Caco-2 (cell line): ENCODE results near the gene ZDHHC14. TPM values are rescaled to one million over a fixed set of nuclear protein-coding genes. Genes with fewer than 3 reads are reported as not detected.
"Not testable (repeated sequence)": the region's sequence is repeated elsewhere in the genome, so short reads cannot be mapped to it uniquely, and the experiment has no call there.

Experiments
- BruUV-seq: library from RNA; stranded (reverse); fragments of 400-500 nt; replicated peaks from 2 replicates; lab custom pipeline; 2021; lab: Mats Ljungman, UMichigan
- CTCF ChIA-PET: fragments of 300-600 bp; sonication (Branson Sonifier 250); formaldehyde crosslinking; loops from one replicate; lab custom pipeline; 2022; ENCODE audit warnings: antibody characterized with exemption; lab: Charles Lee
- POLR2A ChIA-PET: fragments of 300-600 bp; sonication (Branson Sonifier 250); formaldehyde crosslinking; loops from one replicate; lab custom pipeline; 2022; ENCODE audit warnings: antibody characterized with exemption; lab: Charles Lee
- DNase-seq, 2 experiments: peaks; one replicate each; pipeline versions ENCODE4 v3.0.0 to v3.0.0-alpha.2; 2020 to 2022
- H3K27me3 ChIP-seq: replicated peaks from 2 replicates; pipeline ENCODE4 v1.6.0; 2011; ENCODE audit warnings: low read length; ENCODE audit not compliant: control insufficient read depth, insufficient read depth
- H3K36me3 ChIP-seq: 2 replicates; pipeline ENCODE4 v1.5.1; 2011; ENCODE audit warnings: low read length; ENCODE audit not compliant: control insufficient read depth, insufficient read depth
- H3K4me1 ChIP-seq: fragments of 250-450 bp; sonication (Bioruptor Pico); 2 replicates; pipeline ENCODE4 v1.5.1; 2020; ENCODE audit warnings: mild to moderate bottlenecking
- H3K4me3 ChIP-seq: 2 replicates; pipeline ENCODE4 v1.5.1; 2011; ENCODE audit warnings: low read depth, mild to moderate bottlenecking, control low read depth, low read length
- H3K9me3 ChIP-seq: fragments of 250-450 bp; sonication (Bioruptor Pico); 2 replicates; pipeline ENCODE4 v1.5.1; 2020; ENCODE audit warnings: mild to moderate bottlenecking, moderate library complexity
- H3K27ac Mint-ChIP-seq: one replicate; pipeline ENCODE4 v1.8.0; 2022; ENCODE audit warnings: mixed read lengths; ENCODE audit not compliant: unreplicated experiment
- H3K27me3 Mint-ChIP-seq: one replicate; pipeline ENCODE4 v1.8.0; 2022; ENCODE audit warnings: mixed read lengths; ENCODE audit not compliant: insufficient read depth, unreplicated experiment
- H3K36me3 Mint-ChIP-seq: one replicate; pipeline ENCODE4 v1.8.0; 2022; ENCODE audit warnings: mild to moderate bottlenecking, mixed read lengths; ENCODE audit not compliant: insufficient read depth, unreplicated experiment
- H3K4me1 Mint-ChIP-seq: one replicate; pipeline ENCODE4 v1.8.0; 2022; ENCODE audit warnings: low read depth, mixed read lengths; ENCODE audit not compliant: unreplicated experiment
- H3K4me3 Mint-ChIP-seq: one replicate; pipeline ENCODE4 v1.8.0; 2022; ENCODE audit warnings: mild to moderate bottlenecking, moderate library complexity, mixed read lengths; ENCODE audit not compliant: unreplicated experiment
- H3K9me3 Mint-ChIP-seq: one replicate; pipeline ENCODE4 v1.8.0; 2022; ENCODE audit warnings: mixed read lengths; ENCODE audit not compliant: unreplicated experiment
- CTCF ChIP-seq, 2 experiments: fragments of 200-600 bp in 1 of 2; IDR thresholded peaks; 1 replicate in 1 of 2; 2 replicates in 1 of 2; pipeline versions ENCODE4 v1.5.1 to v1.8.0; 2011 to 2022; ENCODE audit warnings: antibody characterized with exemption in 1 of 2, control low read depth in 1 of 2, inconsistent platforms in 1 of 2, low read depth in 1 of 2, low read length in 1 of 2, mild to moderate bottlenecking in 1 of 2, moderate library complexity in 1 of 2; ENCODE audit not compliant: insufficient read depth in 1 of 2, severe bottlenecking in 1 of 2, unreplicated experiment in 1 of 2
- intact Hi-C: fragments of 100-400 bp; cut with micrococcal nuclease; formaldehyde crosslinking; loops from one replicate; pipeline ENCODE4 v1.10.0; 2022; ENCODE audit not compliant: unreplicated experiment
- total RNA-seq: library from RNA; stranded (reverse); gene quantifications from 2 replicates; pipeline ENCODE4 v1.2.3, GENCODE V29; 2022

ZDHHC14 gene
- total RNA-seq, 1 experiment from 2014 or later: 22.1 TPM

- Mint-ChIP-seq H3K4me3 (no peak overlapping the region), H3K4me1 (peaks cover 28% of the 10 kb centered on the region), H3K27me3 (no peaks in the 10 kb centered on the region), H3K27ac (no peak overlapping the region), H3K36me3 (peaks cover 22% of the 10 kb centered on the region), H3K9me3 (peaks cover 33% of the 10 kb centered on the region)
- H3K36me3 ChIP-seq: no peaks in the 10 kb centered on the region
- POLR2A ChIA-PET: no interaction called here
- peaks cover 26% of the 10 kb centered on the region for H3K9me3 ChIP-seq
- CTCF ChIA-PET: no interaction called here
- H3K27me3 ChIP-seq: no peaks in the 10 kb centered on the region
- peaks cover 23% of the 10 kb centered on the region for H3K4me1 ChIP-seq
- no peak for DNase-seq
- intact Hi-C loops: no loop called here
- no peak overlapping the region for H3K4me3 ChIP-seq
- BruUV-seq: no TSS peak
- TF ChIP-seq CTCF (IDR thresholded peaks at IDR 0.05; ENCODE audit: insufficient read depth in 1 of 2, low read depth in 1 of 2, low read length in 1 of 2, severe bottlenecking in 1 of 2, unreplicated experiment in 1 of 2): no peak
Observed at GRCh38 chr6:157390273-157391060, 9.5 kb downstream of the ZDHHC14 start.

DNA sequence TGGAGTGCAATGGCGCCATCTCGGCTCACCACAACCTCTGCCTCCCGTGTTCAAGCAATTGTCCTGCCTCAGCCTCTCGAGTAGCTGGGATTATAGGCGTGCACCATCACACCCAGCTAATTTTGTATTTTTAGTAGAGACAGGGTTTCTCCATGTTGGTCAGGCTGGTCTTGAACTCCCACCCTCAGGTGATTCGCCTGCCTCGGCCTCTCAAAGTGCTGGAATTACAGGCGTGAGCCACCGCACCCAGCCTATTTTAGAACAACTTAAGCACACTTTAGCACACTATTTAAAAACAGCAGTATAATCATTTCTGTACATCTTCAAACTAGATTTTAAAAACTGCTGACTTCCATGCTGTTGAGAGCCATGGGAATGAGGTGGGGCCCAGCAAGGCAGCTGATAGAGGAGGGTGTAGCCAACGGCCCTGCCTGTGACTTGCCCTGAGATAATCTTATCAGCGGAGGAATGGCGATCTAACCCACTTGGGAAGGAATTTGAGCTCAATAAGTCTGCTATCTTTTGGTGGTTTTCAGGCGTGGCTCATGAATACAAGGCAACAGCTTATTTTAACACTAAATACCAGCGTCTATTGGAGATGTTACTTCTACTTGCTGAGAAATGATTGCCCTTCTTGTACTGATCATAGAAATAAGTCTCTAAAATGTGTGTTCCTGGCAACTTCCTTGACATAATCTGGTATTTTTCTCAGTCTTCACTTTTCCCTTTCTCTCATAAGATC is 12.1 kb downstream of the ZDHHC14 start:
- peak; percentile 60 to 80 for DNase-seq
- H3K4me1 ChIP-seq: peaks cover 27% of the 10 kb centered on the region
- Mint-ChIP-seq H3K27me3 (no peaks in the 10 kb centered on the region), H3K9me3 (peaks cover 33% of the 10 kb centered on the region), H3K27ac (peak overlapping the region; percentile 76), H3K4me1 (peaks cover 28% of the 10 kb centered on the region), H3K36me3 (peaks cover 27% of the 10 kb centered on the region), H3K4me3 (peak overlapping the region; percentile 17)
- no peak for TF ChIP-seq CTCF (IDR thresholded peaks at IDR 0.05; ENCODE audit: insufficient read depth in 1 of 2, low read depth in 1 of 2, low read length in 1 of 2, severe bottlenecking in 1 of 2, unreplicated experiment in 1 of 2)
- ChIA-PET CTCF (interaction anchor here (0.5 to 0.9 kb wide), 3 partner anchors 10 to 31 kb away, joined by 3 to 4 read pairs (median 3); no protein-coding TSS in a partner anchor), POLR2A (interaction anchor here (0.9 to 1.0 kb wide), 2 partner anchors 78 to 138 kb away, joined by 3 to 4 read pairs; no protein-coding TSS in a partner anchor)
- intact Hi-C loops: no loop called here
- no peak overlapping the region for H3K4me3 ChIP-seq
- H3K27me3 ChIP-seq: no peaks in the 10 kb centered on the region
- BruUV-seq: no TSS peak
- H3K36me3 ChIP-seq: no peaks in the 10 kb centered on the region
- H3K9me3 ChIP-seq: peaks cover 26% of the 10 kb centered on the region

DNA sequence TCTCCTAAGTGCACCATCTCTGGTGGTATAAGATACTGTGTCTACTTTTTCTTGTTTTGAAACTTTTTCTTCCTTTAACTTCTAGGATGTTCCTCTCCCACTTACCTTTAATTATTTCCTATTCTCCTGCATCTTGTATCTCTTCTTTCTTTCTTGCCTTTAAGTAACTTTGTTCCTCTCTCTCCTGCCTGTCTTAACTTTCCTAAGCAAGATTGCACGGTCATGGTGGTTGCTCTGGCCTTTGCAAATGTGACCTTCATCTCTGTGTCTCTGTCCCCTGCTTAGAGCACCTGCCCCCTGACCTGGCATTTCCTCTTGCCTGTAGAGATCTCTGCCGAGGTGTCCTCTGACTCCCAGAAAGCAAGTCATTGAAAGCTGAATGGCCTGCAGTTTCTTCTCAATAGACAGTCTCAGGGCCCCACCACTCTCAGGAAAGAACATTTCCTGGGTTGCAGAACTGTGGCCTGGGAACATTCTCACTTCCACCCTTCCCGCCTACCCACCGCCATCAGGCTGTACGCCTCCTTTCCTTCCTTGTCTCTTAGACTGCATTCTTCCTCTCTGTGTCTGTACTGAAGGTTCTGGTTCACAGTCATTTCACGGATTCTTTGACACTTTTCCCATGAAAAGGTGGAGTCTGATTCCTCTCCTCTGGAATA is 12.8 kb downstream of the ZDHHC14 start:
- CTCF ChIA-PET: interaction anchor here (0.9 kb wide), 1 partner anchor 30 kb away, joined by 3 read pairs; no protein-coding TSS in a partner anchor
- Histone ChIP-seq H3K9me3 (peaks cover 26% of the 10 kb centered on the region), H3K36me3 (no peaks in the 10 kb centered on the region), H3K4me1 (peaks cover 27% of the 10 kb centered on the region), H3K4me3 (no peak overlapping the region), H3K27me3 (no peaks in the 10 kb centered on the region)
- TF ChIP-seq CTCF (IDR thresholded peaks at IDR 0.05; ENCODE audit: insufficient read depth in 1 of 2, low read depth in 1 of 2, low read length in 1 of 2, severe bottlenecking in 1 of 2, unreplicated experiment in 1 of 2): no peak
- POLR2A ChIA-PET: interaction anchor here (0.9 to 1.0 kb wide), 2 partner anchors 79 to 138 kb away, joined by 3 to 4 read pairs; no protein-coding TSS in a partner anchor
- Mint-ChIP-seq H3K9me3 (peaks cover 32% of the 10 kb centered on the region), H3K4me3 (peak overlapping the region; percentile 17), H3K27ac (peak overlapping the region; percentile 76), H3K27me3 (no peaks in the 10 kb centered on the region), H3K4me1 (peaks cover 28% of the 10 kb centered on the region), H3K36me3 (peaks cover 28% of the 10 kb centered on the region)
- intact Hi-C loops: no loop called here
- DNase-seq: no peak
- TSS peak; percentile 13 for BruUV-seq

- Mint-ChIP-seq H3K9me3 (peaks cover 18% of the 10 kb centered on the region), H3K36me3 (peaks cover 27% of the 10 kb centered on the region), H3K4me1 (peaks cover 28% of the 10 kb centered on the region)
- POLR2A ChIA-PET, intact Hi-C loops, DNase-seq, BruUV-seq, H3K36me3 ChIP-seq, H3K27ac Mint-ChIP-seq, H3K4me3 ChIP-seq, H3K27me3 Mint-ChIP-seq, CTCF ChIA-PET, H3K27me3 ChIP-seq, H3K4me3 Mint-ChIP-seq: not testable (repeated sequence)
- Histone ChIP-seq H3K4me1 (peaks cover 27% of the 10 kb centered on the region), H3K9me3 (peaks cover 18% of the 10 kb centered on the region)
Observed at GRCh38 chr6:157395199-157395598, 14.2 kb downstream of the ZDHHC14 start.
